SU-DHL-6 (cell line): ENCODE data around the gene HTR4.

Source experiments
- CTCF ChIP-seq: fragments of 200-600 bp; sonication (generic); IDR thresholded peaks from one replicate; pipeline ENCODE4 v1.5.1; 2017; ENCODE audit warnings: antibody characterized with exemption, mild to moderate bottlenecking, low read length, moderate library complexity; ENCODE audit not compliant: insufficient read depth, poor library complexity, severe bottlenecking
- EZH2phosphoT487 ChIP-seq: fragments of 200-600 bp; sonication (generic), shearing (Covaris generic); conservative IDR thresholded peaks from 2 replicates; pipeline ENCODE4 v1.6.1; 2018; ENCODE audit warnings: mild to moderate bottlenecking, antibody characterized with exemption, low read length, moderate library complexity, mixed read lengths

GRCh38 chr5:148666353-148666752 lies 12.0 kb upstream of the HTR4 start:
- TF ChIP-seq CTCF (no peak), EZH2phosphoT487 (no peak)
